Adrenal gland (tissue), 5 donors: Measurements from ENCODE around the gene ANO4.

Source experiments
- POLR2A ChIP-seq, 2 donors: fragments of 450-650 bp; IDR thresholded peaks; one replicate each; pipeline ENCODE4 v1.6.1; 2017; ENCODE audit warnings: antibody characterized with exemption in 2 of 2, mild to moderate bottlenecking in 2 of 2, moderate library complexity in 1 of 2
- TF ChIP-seq, protein P1 (sequence below), 6 experiments: fragments of 450-650 bp in 4 of 6; fragments of 200-600 bp in 2 of 6; sonication (generic) in 1 of 6; IDR thresholded peaks; 1 replicate in 5 of 6; 2 replicates in 1 of 6; pipeline versions ENCODE4 v1.5.1 to v1.8.0; 2016 to 2021; ENCODE audit warnings: antibody characterized with exemption in 6 of 6, mild to moderate bottlenecking in 2 of 6, moderate library complexity in 1 of 6
- donor health status: DM: no; HTN: no; CAD: no.

DNA sequence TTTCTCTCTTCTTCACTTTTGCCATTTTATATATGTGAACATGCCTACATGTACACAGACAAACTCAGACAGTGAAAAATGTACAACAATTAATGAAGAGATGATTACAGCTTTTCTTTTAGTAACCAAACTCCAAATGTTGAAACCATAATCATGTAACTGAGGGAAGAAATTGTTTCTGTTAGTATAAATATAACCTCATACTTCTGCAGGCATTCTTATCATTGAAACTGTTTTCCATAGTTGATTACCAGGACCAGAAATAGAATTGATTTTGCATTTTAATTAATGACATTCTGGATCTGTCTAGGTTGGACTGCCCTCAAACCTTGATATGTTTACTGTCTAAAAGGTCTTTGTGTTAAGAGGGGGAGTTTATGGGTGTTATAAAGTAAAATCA lies 3.2 kb downstream of the ANO4 start:
- TF ChIP-seq, protein P1, sequence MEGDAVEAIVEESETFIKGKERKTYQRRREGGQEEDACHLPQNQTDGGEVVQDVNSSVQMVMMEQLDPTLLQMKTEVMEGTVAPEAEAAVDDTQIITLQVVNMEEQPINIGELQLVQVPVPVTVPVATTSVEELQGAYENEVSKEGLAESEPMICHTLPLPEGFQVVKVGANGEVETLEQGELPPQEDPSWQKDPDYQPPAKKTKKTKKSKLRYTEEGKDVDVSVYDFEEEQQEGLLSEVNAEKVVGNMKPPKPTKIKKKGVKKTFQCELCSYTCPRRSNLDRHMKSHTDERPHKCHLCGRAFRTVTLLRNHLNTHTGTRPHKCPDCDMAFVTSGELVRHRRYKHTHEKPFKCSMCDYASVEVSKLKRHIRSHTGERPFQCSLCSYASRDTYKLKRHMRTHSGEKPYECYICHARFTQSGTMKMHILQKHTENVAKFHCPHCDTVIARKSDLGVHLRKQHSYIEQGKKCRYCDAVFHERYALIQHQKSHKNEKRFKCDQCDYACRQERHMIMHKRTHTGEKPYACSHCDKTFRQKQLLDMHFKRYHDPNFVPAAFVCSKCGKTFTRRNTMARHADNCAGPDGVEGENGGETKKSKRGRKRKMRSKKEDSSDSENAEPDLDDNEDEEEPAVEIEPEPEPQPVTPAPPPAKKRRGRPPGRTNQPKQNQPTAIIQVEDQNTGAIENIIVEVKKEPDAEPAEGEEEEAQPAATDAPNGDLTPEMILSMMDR (IDR thresholded peaks at IDR 0.05) = no peak
- TF ChIP-seq POLR2A (IDR thresholded peaks at IDR 0.05) = no peak
